HG02610 (cell line): ENCODE data around the gene SYCP2.

Source experiments
- ATAC-seq: cut with Tn5 transposase; IDR thresholded peaks from one replicate; pipeline ENCODE4 v1.9.1; 2021; ENCODE audit warnings: mild to moderate bottlenecking, moderate library complexity; ENCODE audit not compliant: unreplicated experiment

The SYCP2 gene

DNA sequence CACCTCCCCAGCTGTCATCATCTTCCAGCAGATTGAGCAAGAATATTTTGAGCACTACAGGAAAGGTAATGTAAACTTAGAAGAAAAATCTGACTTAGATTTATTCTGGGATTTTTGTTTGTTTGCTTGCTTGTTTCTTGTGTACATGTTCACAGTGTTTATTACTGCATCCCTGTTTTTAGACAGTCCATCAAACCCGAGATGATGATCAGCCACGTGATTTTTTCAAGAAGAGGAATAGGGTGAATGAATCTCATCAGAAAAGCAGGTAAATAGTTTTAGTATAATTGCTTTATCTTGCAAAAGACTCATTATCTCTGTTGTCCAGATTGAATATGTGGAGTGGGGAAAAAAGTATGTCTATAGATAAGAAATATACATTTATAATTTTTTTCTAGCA, 8.8 kb upstream of the SYCP2 start:
- ATAC-seq = no peak

GRCh38 chr20:59940956-59941294, 7.5 kb upstream of the SYCP2 start:
- ATAC-seq = peak; percentile 1

DNA sequence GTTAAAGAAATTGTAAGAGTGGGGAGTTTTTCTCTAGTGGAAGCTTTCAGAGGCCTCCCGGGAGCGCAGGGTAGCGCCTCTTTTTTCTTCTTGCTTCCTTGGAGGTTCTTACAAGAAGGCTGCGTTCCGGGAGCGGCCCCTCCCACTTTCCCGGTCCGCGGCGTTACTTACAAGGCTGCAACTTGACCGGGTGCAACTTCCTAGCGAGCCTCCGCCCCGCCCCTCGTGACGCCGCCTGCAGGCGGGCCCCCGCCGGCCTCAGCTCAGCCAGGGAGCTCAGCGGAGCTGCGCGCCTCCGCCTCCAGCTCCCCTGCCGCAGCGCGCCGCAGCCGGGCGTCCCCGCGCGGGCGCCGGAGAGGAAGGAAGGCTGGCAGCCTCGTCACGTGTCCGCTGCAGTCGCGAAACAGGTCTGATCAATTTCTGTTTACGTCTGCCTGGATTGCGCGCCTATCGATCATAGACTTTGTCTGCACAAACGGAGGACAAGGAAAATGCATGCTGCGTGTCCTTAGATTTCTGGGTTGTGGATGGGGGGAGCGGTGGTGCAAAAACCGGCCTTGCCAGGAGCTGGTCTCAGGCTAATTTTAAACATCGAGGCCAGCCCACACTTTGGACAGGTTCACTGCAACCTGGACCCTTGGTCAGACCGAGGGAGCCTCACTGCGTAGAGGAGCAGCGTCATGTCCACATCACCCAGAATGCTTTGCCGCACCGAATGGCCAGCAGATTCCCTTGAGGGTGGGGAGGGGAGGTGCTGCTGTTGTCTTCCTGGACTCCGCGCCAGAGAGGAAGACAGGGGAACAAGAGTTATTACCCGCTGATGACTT, 6.9 kb upstream of the SYCP2 start, which contains the start of the genes FAM217B and PPP1R3D:
FAM217B (plus strand) TSS at position 261 of the 827 bp plus-strand sequence. CDS start 3,555 bp downstream, outside the sequence.
PPP1R3D (minus strand) TSS at position 177 of the 827 bp plus-strand sequence. CDS start 374 bp downstream, outside the sequence.
- peak; percentile 93 for ATAC-seq

DNA sequence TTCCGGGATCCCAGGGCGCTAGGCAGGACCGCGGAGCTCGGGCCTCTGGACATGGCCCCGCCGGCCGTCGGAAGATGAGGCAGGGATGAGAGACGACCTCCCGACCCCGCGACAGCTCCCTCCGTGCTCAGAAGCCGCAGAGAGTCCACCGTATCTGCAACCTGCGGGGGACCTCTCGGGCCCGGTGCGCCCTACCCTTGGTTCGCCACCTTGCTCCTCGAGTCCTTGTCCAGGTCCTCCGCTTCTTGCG, 6.4 kb upstream of the SYCP2 start:
- peak; percentile 28 for ATAC-seq

GRCh38 chr20:59939052-59939878, 5.8 kb upstream of the SYCP2 start:
- peak; percentile 24 for ATAC-seq

GRCh38 chr20:59938696-59939051, 5.2 kb upstream of the SYCP2 start:
- ATAC-seq = no peak

DNA sequence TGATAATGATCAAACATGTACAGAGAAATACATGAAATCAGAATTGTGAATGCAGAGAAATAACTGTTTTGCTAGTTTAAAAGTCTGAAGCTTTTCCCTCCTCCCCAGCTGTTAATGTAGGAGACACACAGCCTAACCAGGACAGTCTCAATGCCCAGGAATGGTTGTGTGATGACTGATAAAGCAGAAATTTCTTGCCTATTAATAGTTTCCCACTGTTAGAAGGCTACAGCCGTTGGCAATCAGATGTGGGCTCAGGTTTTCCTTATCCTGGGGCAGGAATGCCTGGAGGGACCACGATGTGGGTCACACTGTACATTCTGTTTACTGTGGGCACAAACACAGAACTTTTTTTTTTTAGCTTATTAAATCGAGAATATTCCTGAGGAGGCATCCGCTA, 4.8 kb upstream of the SYCP2 start:
- ATAC-seq = no peak

- no peak for ATAC-seq
These were observed 3.7 kb upstream of the SYCP2 start for GRCh38 chr20:59937150-59937549.

GRCh38 chr20:59936409-59936808, 3.0 kb upstream of the SYCP2 start:
- no peak for ATAC-seq

- ATAC-seq = no peak
These were observed 2.2 kb upstream of the SYCP2 start for GRCh38 chr20:59935457-59936185.

DNA sequence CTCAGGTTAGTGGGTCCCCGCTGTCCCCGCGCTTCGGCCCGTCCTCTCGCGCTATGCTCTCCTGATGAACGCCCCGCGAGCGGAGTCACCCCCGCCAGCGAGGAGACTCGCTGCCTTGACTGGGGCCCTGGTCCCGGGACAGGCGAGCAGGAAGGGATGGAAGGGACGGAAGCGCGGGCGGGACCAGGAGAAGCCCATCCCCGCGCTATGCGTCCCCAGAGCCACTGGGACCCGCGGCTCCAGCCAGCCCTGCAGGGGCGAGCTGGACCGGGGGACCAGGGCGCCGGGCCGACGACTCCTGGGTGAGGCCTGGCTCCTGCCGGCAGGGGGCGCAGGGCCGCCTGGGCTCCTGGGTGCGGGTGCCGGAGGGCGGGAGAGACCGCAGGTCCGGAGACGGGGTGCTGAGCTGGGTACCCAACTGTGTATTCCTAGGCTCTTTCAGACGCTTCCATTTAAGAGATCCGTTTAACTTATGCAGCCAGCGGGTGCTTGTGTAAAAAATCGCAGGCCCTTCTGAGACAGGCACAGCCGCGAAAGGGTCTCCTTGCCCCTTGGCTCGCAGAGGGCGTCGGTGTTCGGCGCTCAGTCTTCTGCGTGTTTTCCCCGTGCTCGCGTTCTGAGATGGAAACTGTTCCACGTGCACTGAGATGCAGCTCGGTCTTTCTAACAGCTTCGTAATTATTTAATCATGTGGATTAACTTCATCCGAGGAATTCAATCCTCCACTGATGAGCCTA, 580 bp upstream of the SYCP2 start:
- ATAC-seq = peak; percentile 84

- no peak for ATAC-seq
These were observed 681 bp downstream of the SYCP2 start for GRCh38 chr20:59932616-59933295.

GRCh38 chr20:59931511-59932312, 1.7 kb downstream of the SYCP2 start:
- ATAC-seq = no peak

- ATAC-seq = no peak
These were observed 7.5 kb downstream of the SYCP2 start for GRCh38 chr20:59925899-59926298.

GRCh38 chr20:59925359-59925758, 8.1 kb downstream of the SYCP2 start:
- no peak for ATAC-seq

DNA sequence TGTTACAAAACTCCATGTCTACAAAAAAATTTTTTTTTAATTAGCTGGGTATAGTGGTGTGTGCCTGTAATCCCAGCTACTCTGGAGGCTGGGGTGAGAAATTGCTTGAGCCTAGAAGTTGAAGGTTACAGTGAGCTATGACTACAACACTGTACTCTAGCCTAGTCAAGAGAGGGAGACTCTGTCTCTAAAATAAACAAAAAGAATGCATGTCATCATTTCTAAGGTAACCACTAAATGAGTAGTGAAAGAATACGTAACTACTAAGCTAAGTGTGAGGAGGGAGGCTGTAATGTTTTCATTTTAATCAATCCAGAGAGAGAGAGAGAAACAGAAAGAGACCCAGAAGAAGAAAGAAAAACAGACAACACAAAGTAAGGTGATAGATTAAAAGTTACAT, 9.9 kb downstream of the SYCP2 start:
- no peak for ATAC-seq

DNA sequence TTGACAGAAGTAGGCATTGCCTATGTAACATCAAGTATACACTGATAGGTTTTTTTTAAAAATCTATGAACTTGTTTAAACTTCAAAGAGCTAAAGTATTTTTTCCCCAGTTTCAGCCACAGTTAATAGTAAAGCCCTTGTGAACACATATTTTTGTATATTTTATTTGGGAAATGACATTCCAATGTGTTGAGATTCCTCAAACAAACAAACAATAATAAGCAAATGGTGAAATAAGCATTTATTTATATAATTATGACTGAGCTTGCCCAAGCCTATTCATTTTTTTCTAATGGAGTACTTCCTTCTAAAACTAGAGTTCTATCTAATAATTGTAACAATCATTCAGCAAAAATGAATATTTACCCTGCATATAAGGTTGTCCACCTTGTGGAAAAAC, 12.5 kb downstream of the SYCP2 start:
- ATAC-seq = no peak

GRCh38 chr20:59912609-59913008, 20.8 kb downstream of the SYCP2 start:
- ATAC-seq = no peak

DNA sequence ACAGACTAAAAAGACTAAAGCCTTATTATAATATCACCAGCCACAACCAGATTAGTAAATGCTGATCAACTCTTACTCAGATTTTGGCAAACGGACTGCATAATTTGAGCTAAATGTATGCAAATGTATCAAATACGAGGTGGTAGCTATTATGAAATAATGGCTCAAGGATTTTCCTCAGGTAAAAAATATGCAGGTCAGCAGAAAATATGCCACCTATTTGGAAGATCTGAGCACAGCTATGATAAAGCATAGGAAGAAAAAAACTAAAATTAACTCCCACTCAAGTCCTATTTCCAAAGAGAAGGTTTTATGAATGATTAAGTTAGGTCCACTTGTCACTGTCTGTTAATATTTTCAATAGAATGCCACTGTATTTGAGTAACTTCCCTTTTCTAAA, 22.4 kb downstream of the SYCP2 start:
- ATAC-seq = no peak

GRCh38 chr20:59908855-59909254, 24.6 kb downstream of the SYCP2 start:
- ATAC-seq = no peak
